HFFc6 (cell line): ENCODE results near the gene PCDHGC4. TPM values are rescaled to one million over a fixed set of nuclear protein-coding genes. Genes with fewer than 3 reads are reported as not detected.

Source experiments
- DNase-seq: peaks from one replicate; pipeline ENCODE4 v3.0.0-alpha.2; 2018
- H3K27ac Mint-ChIP-seq: 2 replicates; pipeline ENCODE4 v1.8.0; 2020; ENCODE audit warnings: mild to moderate bottlenecking, mixed read lengths
- H3K27me3 Mint-ChIP-seq: 2 replicates; pipeline ENCODE4 v1.8.0; 2021; ENCODE audit warnings: mild to moderate bottlenecking, moderate library complexity, mixed read lengths; ENCODE audit not compliant: insufficient read depth
- H3K36me3 Mint-ChIP-seq: 2 replicates; pipeline ENCODE4 v1.8.0; 2021; ENCODE audit warnings: low read depth, mixed read lengths
- H3K4me1 Mint-ChIP-seq: 2 replicates; pipeline ENCODE4 v1.8.0; 2020; ENCODE audit warnings: low read depth, mixed read lengths
- H3K4me3 Mint-ChIP-seq: 2 replicates; pipeline ENCODE4 v1.8.0; 2020; ENCODE audit warnings: mild to moderate bottlenecking, moderate library complexity, mixed read lengths
- H3K9me3 Mint-ChIP-seq: 2 replicates; pipeline ENCODE4 v1.8.0; 2020; ENCODE audit warnings: mild to moderate bottlenecking, mixed read lengths
- CTCF ChIP-seq: fragments of 200-600 bp; sonication (generic); IDR thresholded peaks from 2 replicates; pipeline ENCODE4 v1.5.0; 2021; ENCODE audit warnings: antibody characterized with exemption, mild to moderate bottlenecking
- total RNA-seq, 6 experiments: library from RNA; stranded (reverse); fragmentation: NEBNext Ultra II Directional; extraction: Animal tissue kit (Norgen Biotek cat#: 25700); gene quantifications; 2 replicates in 1 of 6; 3 replicates in 5 of 6; pipeline ENCODE4 v1.2.3, GENCODE V29; 2021

PCDHGC4 gene
- total RNA-seq, 6 experiments from 2014 or later = 0.34 to 1.4 (median 0.62) TPM

- H3K4me3 Mint-ChIP-seq = no peak overlapping the region; the same call in 1 of the 2 replicates
These were observed 32.5 kb downstream of the PCDHGC4 start for GRCh38 chr5:141517312-141517711.

GRCh38 chr5:141517880-141518617, 33.2 kb downstream of the PCDHGC4 start:
- peak; percentile 75 for DNase-seq
- Mint-ChIP-seq H3K27me3 (peaks cover 5% of the 10 kb centered on the region; the same call in 1 of the 2 replicates), H3K4me1 (peaks cover 100% of the 10 kb centered on the region), H3K4me3 (peak overlapping the region; percentile 67), H3K27ac (peak overlapping the region; percentile 96), H3K9me3 (no peaks in the 10 kb centered on the region), H3K36me3 (peaks cover 50% of the 10 kb centered on the region)
- TF ChIP-seq CTCF = no peak

More at GRCh38 chr5:141517312-141517711, 32.5 kb downstream of the PCDHGC4 start:
- peak overlapping the region; percentile 96 for H3K27ac Mint-ChIP-seq
- TF ChIP-seq CTCF = no peak
- H3K9me3 Mint-ChIP-seq = no peaks in the 10 kb centered on the region
- H3K36me3 Mint-ChIP-seq = peaks cover 49% of the 10 kb centered on the region
- H3K27me3 Mint-ChIP-seq = peaks cover 8% of the 10 kb centered on the region; the same call in 1 of the 2 replicates
- DNase-seq = no peak
- peaks cover 100% of the 10 kb centered on the region for H3K4me1 Mint-ChIP-seq

GRCh38 chr5:141518618-141519015, 33.8 kb downstream of the PCDHGC4 start:
- no peaks in the 10 kb centered on the region for H3K9me3 Mint-ChIP-seq
- H3K4me3 Mint-ChIP-seq = 0 out of 2 replicates have a peak overlapping the region, but pooled peaks have one; percentile 67
- H3K27me3 Mint-ChIP-seq = peaks cover 2% of the 10 kb centered on the region; the same call in 1 of the 2 replicates
- peaks cover 100% of the 10 kb centered on the region for H3K4me1 Mint-ChIP-seq
- peak overlapping the region; percentile 96 for H3K27ac Mint-ChIP-seq
- no peak for TF ChIP-seq CTCF
- peaks cover 50% of the 10 kb centered on the region for H3K36me3 Mint-ChIP-seq
- DNase-seq = no peak

- H3K36me3 Mint-ChIP-seq = peaks cover 55% of the 10 kb centered on the region
- no peaks in the 10 kb centered on the region for H3K9me3 Mint-ChIP-seq
These were observed 35.1 kb downstream of the PCDHGC4 start for GRCh38 chr5:141519605-141520565.

More at GRCh38 chr5:141519605-141520565, 35.1 kb downstream of the PCDHGC4 start:
- peak overlapping the region; percentile 96 for H3K27ac Mint-ChIP-seq
- peak overlapping the region; percentile 64 for H3K4me3 Mint-ChIP-seq
- H3K27me3 Mint-ChIP-seq = no peaks in the 10 kb centered on the region; the same call in 1 of the 2 replicates
- H3K4me1 Mint-ChIP-seq = peaks cover 100% of the 10 kb centered on the region
- TF ChIP-seq CTCF = no peak
- no peak for DNase-seq
